Lung microvascular endothelial cell (primary cell): ENCODE measurements around the gene CKAP5. TPM values are rescaled to one million over a fixed set of nuclear protein-coding genes. Genes with fewer than 3 reads are reported as not detected.
A peak's percentile ranks its signal among the peaks of the same experiment; 100 is the strongest.
"Not testable (repeated sequence)": the region's sequence is repeated elsewhere in the genome, so short reads cannot be mapped to it uniquely, and the experiment has no call there.

Experiments used
- DNase-seq, 2 donors: peaks; one replicate each; pipeline versions ENCODE4 v3.0.0 to v3.0.0-alpha.2; 2010; ENCODE audit warnings: low read depth in 2 of 2
- total RNA-seq: library from RNA; depleted of rRNA; stranded (reverse); fragments of >200 nt; gene quantifications from 2 replicates; pipeline ENCODE4 v1.2.1, GENCODE V29; 2014

The CKAP5 gene
- total RNA-seq, 1 donor from 2014 or later, result 42.5 TPM

DNA sequence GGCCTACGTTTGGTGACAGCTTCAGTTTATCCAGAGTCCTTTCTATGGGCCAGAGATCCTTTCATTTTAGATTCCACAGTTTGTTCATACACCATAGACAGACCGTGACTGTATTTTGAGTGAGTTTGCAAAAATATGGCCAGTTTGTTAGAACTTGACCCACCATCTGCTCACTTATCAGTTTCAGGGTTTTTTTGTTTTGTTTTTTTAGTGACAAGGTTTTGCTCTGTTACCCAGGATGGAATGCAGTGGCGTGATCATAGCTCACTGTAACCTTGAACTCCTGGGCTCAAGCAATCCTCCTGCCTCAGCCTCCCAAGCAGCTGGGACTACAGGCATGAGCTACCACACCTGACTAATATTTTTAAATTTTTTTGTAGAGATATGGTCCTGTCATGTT lies 9.1 kb upstream of the CKAP5 start:
- DNase-seq, result no peak

DNA sequence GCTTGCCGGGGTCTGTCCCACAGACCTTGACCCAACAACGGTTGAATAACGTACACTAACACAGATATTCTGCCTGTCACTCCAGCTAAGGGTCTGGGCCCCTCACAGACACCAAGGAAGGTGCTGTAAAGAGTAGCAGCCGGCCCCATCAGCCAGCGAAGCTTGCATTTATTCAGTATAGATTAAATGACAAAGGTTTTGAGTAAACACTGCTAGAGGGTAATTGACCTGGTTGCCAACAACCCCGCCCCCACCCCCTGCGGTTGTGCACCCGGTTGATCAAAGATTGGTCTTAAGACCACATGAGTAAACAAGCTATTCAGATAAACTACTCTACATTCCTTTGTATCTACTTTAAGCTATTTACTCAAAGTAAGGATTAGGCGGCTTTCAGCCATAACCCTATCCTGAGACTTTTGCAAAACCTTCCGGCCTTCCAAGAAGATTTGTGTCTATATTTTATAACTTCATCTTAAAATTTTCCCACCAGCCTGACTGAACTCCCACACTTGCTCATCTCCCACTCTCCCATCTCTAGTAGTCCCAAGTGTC lies 4.8 kb upstream of the CKAP5 start:
- no peak for DNase-seq

DNA sequence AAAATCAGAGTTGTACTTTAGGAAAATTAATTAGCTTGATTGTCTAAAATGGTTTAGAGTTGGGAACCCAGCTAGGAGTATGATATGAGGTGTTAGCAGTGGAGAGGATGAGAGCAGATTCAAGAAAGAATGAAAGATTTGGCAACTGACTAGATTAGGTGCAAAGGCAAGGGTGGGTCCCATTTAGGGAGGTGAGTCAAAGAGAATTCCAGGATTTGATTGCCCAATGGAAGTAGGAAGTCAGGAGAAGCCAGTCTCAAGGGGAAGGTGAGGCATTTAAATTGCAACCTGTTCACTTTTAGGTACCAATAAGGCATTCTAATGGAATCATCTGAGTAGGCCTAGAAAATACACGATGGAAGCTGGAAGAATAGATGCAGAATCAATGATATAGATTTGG lies 3.6 kb upstream of the CKAP5 start:
- DNase-seq, result no peak

DNA sequence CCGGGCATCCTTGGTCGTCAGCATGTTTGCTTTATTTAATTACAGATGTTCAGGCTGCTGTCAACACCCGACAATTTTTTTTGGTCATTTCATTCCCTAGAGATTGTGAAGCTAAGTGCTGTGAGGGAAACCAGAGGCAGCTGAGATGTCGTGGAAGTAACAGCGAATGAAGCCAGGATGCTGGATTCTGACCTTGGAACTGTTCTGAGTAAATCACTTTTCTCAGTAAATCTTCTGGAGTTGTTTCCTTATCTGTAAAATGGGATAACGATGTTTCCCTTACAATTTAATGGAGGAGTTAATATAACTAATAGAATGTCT lies 390 bp upstream of the CKAP5 start:
- DNase-seq, result no peak

DNA sequence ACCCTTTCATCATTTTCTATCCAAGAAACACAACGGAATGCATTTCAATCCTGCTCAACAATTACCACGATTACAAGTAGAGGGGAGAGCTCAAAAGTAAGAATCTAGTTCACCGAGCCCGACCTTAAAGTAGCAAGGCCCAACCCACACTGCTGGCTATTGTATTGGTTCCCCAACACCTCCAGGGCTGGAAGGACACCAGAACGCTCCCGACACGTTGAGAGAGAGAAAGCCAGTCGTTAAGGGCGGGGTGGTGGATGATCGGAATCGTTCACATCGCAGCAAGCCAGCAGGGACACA lies 690 bp downstream of the CKAP5 start:
- no peak for DNase-seq

DNA sequence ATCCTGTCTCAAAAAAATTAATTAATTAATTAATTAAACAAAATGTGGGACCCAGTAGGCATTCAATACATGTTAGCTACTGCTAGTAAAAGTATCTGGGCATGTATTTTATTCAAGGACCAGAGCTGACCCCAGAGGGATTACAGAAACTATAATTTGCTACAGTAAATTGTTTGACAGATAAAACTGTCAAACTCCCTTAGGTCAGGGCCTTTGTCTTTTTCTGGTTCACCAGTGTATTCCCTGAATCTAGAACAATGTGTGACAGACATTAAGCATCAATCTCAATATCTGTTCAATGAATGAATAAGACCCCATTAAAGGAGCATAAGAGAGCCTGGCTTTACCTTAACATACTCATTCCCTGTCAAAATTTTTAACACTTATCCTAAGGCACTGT lies 6.0 kb downstream of the CKAP5 start:
- DNase-seq, result no peak

DNA sequence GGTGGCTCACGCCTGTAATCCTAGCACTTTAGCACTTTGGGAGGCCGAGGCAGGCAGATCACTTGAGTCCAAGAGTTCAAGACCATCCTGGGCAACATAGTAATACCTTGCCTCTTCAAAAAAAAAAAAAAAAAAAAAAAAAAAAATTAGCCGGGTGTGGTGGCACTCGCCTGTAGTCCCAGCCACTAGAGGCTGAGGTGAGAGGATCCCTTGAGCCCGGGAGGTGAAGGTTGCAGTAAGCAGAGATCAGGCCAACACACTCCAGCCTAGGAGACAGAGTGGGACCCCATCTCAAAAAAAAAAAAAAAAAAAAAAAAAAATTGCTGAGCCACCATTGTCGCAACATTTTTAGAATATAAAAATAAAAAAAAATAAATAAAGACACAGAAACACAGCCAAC lies 7.6 kb downstream of the CKAP5 start:
- DNase-seq, result no peak

DNA sequence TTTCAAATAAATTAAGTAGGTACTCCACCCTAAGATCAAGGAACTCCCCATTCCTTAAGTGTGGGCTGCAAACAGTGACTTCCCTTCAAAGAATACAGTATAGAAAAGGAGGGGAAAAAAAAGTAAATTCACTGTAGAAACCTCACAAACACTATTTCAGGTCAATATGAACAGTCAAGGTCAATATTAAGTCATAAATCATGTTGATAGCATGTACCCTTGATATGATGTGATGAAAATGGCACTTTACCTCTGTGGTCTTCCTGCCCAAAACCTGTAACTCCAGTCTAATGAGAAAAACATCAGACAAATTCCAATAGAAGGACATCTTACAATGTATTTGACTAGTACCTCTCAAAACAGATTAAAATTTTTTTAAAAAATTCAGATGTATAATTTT lies 8.2 kb downstream of the CKAP5 start:
- no peak for DNase-seq

DNA sequence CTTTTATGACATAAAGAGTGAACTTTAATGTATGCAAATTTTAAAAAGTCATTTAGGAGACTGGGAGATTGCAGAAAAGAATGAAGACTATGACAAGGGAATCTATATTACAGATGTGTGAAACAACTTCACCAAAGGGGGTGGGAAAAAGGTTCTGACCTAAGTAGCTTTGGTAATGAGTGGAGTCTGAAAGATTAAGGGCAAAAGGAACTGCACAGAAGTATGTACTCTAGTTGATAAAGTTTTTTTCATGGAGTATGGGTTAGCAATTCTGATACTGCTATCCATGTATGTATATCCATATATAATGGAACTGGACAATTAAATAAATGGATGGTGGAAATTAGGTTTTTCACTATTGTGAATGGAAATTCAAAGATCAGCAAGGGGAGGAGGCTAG lies 9.2 kb downstream of the CKAP5 start:
- no peak for DNase-seq

DNA sequence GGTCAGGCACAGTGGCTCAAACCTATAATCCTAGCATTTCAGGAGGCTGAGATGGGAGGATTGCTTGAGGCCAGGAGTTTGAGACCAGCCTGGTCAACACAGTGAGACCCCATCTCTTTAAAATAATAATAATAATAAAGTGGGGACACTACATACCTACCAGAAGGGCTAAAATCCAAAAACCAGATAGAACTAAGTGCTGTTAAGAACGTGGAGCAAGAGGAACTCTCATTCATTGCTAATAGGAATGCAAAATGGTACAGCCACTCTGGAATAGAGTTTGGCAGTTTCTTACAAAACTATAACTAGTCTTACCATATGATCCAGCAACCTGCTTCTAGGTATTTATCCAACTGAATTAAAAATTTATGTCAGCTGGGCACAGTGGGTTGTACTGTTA lies 9.6 kb downstream of the CKAP5 start:
- DNase-seq, result no peak

DNA sequence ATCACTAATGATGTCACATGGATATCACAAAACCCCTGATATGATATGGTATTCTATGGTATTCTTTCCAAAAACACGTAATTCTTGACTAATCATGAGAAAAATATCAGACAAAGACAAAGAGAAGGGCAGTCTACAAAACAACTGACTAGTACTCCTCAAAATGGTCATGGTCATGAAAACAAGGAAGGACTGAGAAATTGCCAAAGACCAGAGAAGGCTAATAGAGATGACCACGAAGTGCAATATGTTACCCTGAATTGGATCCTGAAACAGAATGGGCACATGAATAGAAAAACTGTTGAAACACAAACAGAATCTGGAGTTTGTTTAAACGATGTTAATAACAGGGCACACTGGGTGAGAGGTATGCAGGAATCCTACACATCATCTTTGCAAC lies 10.2 kb downstream of the CKAP5 start:
- no peak for DNase-seq

DNA sequence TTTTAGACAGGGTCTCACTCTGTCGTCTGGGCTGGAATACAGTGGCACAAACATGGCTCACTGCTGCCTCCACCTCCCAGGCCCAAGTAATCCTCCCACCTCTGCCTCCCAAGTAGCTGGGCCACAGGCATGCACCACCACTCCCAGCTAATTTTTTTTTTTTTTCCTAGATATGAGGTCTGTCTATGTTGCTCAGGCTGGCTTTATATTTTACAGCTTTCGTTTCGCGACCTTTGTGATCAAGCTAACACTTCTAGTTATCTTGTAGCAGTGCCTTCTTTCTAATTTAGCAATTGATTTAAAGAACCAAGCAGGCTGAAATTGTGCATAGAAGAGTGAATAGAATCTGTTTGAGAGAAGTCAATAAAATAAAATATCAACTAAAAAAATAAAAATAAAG lies 11.3 kb downstream of the CKAP5 start:
- no peak for DNase-seq

DNA sequence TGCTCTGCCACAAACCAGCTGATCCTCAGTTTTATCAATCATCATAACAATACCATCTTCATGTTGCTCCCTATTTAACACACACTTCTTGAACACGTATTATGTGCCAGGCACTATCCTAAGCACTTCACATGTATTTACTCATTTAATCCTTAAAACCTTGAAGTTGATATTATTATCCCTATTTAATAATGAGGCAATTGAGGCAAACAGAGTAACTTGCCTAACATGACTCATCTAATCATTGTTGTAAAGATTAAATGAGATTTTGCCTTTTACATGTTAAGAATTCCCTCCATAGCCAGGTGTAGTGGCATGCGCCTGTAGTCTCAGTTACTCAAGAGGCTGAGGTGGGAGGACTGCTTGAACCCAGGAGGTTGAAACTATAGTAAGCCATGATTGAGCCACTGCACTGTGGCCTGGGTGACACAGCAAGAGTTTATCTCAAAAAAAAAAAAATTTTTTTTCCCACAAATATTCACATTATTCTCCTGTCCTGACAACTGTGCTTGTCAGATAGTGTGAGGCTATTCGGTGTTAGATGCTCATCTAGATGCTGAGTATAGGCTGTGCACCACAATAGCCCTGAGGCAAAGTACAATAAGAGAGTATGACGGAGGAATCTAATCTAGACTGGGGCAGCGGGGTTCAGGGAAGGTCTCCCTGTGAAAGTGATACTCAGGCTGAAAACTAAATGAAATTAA lies 13.4 kb downstream of the CKAP5 start:
- no peak for DNase-seq

DNA sequence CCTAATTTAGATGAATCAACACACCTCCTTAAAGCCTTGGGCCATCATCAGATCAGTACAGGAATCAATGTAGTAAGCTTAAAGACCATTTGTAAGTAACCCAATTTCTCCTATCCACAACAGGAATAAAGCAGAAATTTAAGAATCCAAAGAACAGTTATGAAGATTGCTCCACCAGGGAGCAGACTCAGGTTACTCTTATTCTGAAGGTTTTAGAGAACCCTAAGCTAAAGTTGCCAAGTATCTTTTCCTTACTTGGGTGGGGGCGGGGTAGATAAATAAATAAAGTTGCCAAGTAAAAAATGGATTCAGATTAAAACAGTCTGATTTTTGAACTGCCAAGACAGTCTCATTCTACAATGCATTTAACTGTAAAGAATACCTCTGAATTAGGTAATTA lies 18.1 kb downstream of the CKAP5 start:
- no peak for DNase-seq

DNA sequence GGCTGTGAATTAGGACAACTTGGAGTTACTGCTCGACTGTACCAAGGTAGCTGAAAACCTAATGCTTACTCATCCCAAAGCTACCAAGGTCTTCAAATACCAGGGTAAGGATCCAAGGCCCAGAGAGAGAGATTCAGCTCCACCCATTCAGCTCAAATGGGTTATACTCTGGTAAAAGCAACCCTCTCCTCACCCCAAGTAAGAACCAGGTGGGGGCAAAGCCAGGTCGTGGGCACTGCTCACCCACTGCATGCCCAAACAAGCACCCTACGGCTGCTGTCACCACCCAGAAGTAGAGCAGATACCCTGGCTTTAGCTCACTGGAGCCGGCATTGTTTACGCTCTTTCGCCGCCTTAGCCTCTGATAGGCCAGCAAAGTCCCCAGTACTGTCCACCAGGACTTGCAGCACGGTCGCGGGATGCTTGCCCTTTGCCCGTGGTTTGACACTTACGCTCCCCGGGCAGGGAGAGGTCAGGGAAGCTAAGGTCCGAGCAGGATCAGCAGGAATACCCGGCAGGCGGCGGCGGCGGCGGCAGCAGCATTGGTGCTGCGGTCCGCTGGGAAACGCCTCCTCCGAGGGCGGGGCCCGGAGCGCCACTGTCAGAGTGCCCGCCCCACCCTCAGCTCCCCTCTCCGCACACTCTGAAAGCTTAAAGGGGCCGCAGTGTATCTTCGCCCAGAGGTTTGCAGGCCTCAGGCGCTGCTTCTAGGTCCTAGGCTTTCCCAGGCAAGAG lies 19.6 kb downstream of the CKAP5 start:
- DNase-seq, result peak; percentile 75 to 80

DNA sequence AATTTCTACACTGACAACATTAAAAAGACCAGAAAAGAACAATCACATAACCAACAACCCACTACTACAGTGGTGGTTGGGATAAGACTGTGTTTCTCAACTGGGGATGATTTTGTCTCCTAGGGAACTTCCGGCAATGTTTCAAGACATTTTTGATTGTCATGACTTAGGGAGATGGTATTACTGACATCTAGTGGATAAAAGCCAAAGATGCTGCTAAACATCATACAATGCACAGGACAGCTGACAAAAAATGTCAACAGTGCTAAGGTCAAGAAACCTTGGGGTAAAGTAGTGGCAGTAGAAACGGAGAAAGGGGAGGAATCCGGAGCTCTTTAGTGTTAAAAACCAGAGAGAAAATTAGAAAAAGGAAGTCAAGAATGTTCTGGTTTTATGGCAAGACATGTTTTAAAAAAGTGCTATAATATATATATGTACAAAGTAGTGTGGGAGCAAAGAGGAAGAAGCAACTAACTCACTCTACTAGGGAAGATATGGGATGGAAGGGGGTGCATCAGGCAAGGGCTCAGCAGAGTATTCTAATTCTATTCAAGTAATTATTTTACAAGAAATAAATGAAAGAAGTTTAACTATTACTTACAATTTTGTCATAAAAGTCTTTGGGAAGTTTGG lies 37.2 kb downstream of the CKAP5 start:
- DNase-seq, result peak; percentile 49 to 72

DNA sequence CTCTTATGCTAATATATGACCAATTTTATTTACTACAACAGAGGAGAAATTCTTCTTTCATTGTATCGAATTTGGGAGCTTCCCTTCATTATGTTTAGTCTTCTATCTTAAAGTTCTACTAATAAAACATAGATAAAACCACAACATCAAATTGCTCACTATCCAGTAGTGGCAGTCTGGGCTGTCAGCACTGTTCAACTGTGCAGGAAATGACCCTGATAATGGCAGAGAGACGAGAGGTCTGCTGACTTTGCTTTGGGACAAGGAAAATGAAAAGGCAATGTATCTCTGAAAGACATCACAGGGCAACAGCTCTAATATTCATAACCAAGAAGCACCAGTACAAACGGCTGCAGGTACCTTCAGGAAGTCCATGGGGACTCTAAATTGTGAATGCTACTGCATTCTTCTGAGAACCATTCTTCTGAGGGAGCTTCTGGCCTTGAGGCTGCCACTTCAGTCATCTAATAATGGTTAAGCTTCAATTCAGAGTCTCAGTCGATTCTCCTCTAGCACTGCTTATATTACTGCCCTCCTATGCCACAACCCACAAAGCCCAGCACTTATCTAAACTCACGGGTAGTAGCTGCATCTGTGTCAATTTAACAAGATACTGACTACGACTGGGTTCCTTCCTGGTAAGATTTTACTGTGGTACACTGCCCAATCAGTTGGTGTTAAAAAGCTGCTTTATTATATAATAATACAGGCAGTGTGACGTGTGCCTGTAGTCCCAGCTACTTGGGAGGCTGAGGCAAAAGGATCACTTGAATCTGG lies 44.2 kb downstream of the CKAP5 start:
- DNase-seq, result peak; percentile 7 to 51

DNA sequence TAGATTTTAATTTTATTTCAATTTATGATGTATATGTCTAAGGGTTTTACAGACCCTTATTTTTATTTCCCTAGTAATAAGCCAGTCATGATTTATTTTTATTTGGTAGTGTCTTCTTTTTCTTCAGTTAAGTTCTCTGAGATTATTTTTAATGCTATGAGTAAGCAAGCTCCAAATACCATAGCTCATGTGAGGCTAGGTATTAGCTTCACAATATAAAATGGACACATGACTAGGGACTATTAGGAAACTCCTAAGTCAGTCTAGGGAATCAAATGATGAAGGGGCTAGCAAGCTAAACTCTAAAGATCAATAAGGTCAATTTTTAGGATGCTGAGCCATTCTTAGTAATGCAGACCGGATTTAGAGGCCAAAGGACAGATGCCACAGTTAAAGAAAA lies 45.9 kb downstream of the CKAP5 start:
- peak in 1 of 2 donors; percentile 43 for DNase-seq

DNA sequence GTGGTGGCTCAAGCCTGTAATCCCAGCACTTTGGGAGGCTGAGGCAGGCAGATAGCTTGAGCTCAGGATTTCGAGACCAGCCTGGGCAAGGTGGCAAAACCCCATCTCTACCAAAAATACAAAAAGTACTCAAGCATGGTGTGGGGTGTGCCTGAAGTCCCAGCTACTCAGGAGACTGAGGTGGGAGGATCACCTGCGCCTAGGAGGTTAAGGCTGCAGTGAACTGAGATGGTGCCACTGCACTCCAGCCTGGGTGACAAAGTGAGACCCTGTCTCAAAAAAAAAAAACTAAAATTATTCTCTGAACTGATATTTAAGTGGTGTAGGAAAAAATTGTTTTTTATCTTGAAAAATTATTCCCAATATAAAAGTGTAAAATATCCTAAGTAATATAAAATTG lies 46.4 kb downstream of the CKAP5 start:
- not testable (repeated sequence) for DNase-seq

DNA sequence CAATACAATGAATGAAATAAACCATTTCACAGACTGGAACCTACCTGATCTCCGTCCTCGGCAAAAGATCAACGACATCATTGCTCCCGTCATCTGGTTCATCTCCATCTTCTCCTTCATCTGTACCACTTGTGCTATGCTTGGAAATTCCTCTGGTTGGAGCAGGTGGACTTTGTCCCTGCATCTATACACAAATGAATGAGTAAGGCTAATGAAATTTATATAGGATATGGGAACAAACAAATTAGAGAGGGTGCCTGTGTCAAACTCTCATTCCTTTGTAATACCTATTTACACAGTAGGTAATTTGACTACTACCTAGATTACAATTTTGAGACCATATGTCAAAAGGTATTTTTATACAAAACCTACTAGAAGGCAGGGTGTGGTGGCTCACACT lies 67.7 kb downstream of the CKAP5 start:
- DNase-seq, result no peak

DNA sequence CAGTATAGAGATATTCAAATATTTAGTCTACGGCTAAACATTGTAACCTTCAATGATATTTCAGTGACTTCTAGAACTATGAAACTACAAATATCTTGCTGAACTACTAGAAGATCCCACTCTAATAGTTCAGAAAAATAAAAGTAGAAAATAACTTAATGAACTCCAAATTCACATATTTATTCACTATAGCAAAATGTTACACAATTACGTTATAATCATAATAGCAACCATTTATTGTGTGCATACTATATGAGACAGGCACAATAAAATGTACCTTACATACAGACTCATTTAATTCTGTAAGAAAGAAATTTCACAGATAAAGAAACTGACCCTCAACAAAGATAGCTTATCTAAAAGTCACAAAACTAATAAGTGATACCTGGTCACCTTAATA lies 69.2 kb downstream of the CKAP5 start:
- DNase-seq, result no peak

DNA sequence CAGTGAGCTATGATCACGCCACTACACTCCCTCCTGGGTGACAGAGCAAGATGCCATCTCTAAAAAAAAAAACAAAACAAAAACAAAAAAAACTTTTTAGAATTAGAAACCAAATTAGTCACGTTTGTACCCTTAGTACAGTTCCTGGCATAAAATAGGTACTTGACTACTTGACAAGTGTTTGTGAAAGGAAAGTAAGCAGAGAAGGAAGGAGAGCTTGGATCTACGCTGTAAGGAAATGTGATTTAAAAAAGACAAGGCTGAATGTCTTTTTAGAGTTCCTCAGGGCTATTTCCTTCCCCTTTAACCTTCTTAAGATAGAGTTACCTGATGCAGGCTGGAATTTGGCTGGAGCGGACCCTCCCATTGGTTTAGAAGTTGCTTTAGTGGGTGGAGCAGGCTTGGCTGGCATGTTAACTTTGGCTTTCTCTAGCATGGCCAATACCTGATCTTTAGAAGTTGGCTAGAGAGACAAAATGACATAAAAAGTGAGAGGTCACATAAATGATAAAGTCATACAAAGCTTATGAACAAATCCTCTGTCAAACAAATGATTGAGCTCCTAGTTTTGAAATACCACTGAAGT lies 76.4 kb downstream of the CKAP5 start:
- no peak for DNase-seq
